ENCODE results near the gene LBR. TPM values are rescaled to one million over a fixed set of nuclear protein-coding genes. Genes with fewer than 3 reads are reported as not detected.
A peak's percentile ranks its signal among the peaks of the same experiment; 100 is the strongest.

The LBR gene
- total RNA-seq, 4 donors from 2014 or later, result 18.5 to 57.2 (median 29.8) TPM

- Histone ChIP-seq H3K9me3 (no peaks in the 10 kb centered on the region), H3K27ac (no peak overlapping the region), H3K27me3 (no peaks in the 10 kb centered on the region), H3K36me3 (no peaks in the 10 kb centered on the region), H3K4me3 (no peak overlapping the region), H3K4me1 (peaks cover 18% of the 10 kb centered on the region)
- 76% methylated on average over 20 of the region's 25 CpGs for WGBS
- DNase-seq (ENCODE audit: low spot score in 2 of 2), result peak; percentile 61 to 78
- TF ChIP-seq POLR2A (IDR thresholded peaks at IDR 0.05) (no peak), EP300 (IDR thresholded peaks at IDR 0.05) (no peak), CTCF (IDR thresholded peaks at IDR 0.05) (no peak), POLR2AphosphoS5 (IDR thresholded peaks at IDR 0.05) (no peak)
Observed at GRCh38 chr1:225470211-225471108, 42.6 kb upstream of the LBR start.

GRCh38 chr1:225469051-225469450 lies 41.2 kb upstream of the LBR start:
- TF ChIP-seq POLR2AphosphoS5 (IDR thresholded peaks at IDR 0.05) (no peak), POLR2A (IDR thresholded peaks at IDR 0.05) (no peak), CTCF (IDR thresholded peaks at IDR 0.05) (no peak), EP300 (IDR thresholded peaks at IDR 0.05) (no peak)
- Histone ChIP-seq H3K4me3 (no peak overlapping the region), H3K36me3 (no peaks in the 10 kb centered on the region), H3K27ac (no peak overlapping the region), H3K9me3 (no peaks in the 10 kb centered on the region), H3K27me3 (no peaks in the 10 kb centered on the region), H3K4me1 (peaks cover 16% of the 10 kb centered on the region)
- 85% methylated on average over 5 of the region's 5 CpGs for WGBS
- peak; percentile 21 to 45 for DNase-seq (ENCODE audit: low spot score in 2 of 2)

- Histone ChIP-seq H3K9me3 (no peaks in the 10 kb centered on the region), H3K4me1 (peaks cover 17% of the 10 kb centered on the region), H3K27me3 (no peaks in the 10 kb centered on the region), H3K4me3 (peak overlapping the region; percentile 43), H3K36me3 (no peaks in the 10 kb centered on the region), H3K27ac (no peak overlapping the region)
- peak in 1 of 2 donors; percentile 48 for DNase-seq (ENCODE audit: low spot score in 2 of 2)
- TF ChIP-seq EP300 (IDR thresholded peaks at IDR 0.05), result no peak
- no peak for TF ChIP-seq CTCF (IDR thresholded peaks at IDR 0.05)
- TF ChIP-seq POLR2A (IDR thresholded peaks at IDR 0.05), result no peak
- TF ChIP-seq POLR2AphosphoS5 (IDR thresholded peaks at IDR 0.05), result no peak
- WGBS, result 89% methylated on average over 10 of the region's 10 CpGs
Observed at GRCh38 chr1:225468270-225469020, 40.6 kb upstream of the LBR start.

- WGBS, result 55% methylated on average over 18 of the region's 26 CpGs
- H3K4me3 ChIP-seq, result peak overlapping the region; percentile 43
- no peaks in the 10 kb centered on the region for H3K36me3 ChIP-seq
- H3K4me1 ChIP-seq, result peaks cover 28% of the 10 kb centered on the region
- DNase-seq (ENCODE audit: low spot score in 2 of 2), result peak in 1 of 2 donors; percentile 76
- no peaks in the 10 kb centered on the region for H3K27me3 ChIP-seq
- TF ChIP-seq POLR2AphosphoS5 (IDR thresholded peaks at IDR 0.05), result no peak
- no peak for TF ChIP-seq CTCF (IDR thresholded peaks at IDR 0.05)
- TF ChIP-seq EP300 (IDR thresholded peaks at IDR 0.05), result no peak
- TF ChIP-seq POLR2A (IDR thresholded peaks at IDR 0.05), result no peak
- peak overlapping the region; percentile 71 for H3K27ac ChIP-seq
- no peaks in the 10 kb centered on the region for H3K9me3 ChIP-seq
Observed at GRCh38 chr1:225467193-225468020, 39.6 kb upstream of the LBR start.

Data from suprapubic skin (tissue), 4 donors.